Esophagus muscularis mucosa (tissue), 4 donors: ENCODE measurements around the gene INCENP.

Experiments used
- EP300 ChIP-seq: sonication (generic); formaldehyde crosslinking; IDR thresholded peaks from one replicate; pipeline ENCODE4 v1.6.1; 2017; ENCODE audit warnings: antibody characterized with exemption
- POLR2A ChIP-seq: fragments of 450-650 bp; IDR thresholded peaks from one replicate; pipeline ENCODE4 v1.6.1; 2017; ENCODE audit warnings: antibody characterized with exemption, moderate library complexity, mild to moderate bottlenecking, low read depth
- POLR2AphosphoS5 ChIP-seq, 2 donors: sonication (generic); formaldehyde crosslinking; IDR thresholded peaks; one replicate each; pipeline ENCODE4 v1.6.1; 2017; ENCODE audit warnings: antibody characterized with exemption in 2 of 2
- TF ChIP-seq, protein P1 (sequence below), 3 experiments: fragments of 200-600 bp in 2 of 3; fragments of 450-650 bp in 1 of 3; sonication (generic) in 2 of 3; IDR thresholded peaks; one replicate each; pipeline ENCODE4 v1.5.1; 2017 to 2019; ENCODE audit warnings: antibody characterized with exemption in 3 of 3, mild to moderate bottlenecking in 2 of 3, moderate library complexity in 1 of 3

DNA sequence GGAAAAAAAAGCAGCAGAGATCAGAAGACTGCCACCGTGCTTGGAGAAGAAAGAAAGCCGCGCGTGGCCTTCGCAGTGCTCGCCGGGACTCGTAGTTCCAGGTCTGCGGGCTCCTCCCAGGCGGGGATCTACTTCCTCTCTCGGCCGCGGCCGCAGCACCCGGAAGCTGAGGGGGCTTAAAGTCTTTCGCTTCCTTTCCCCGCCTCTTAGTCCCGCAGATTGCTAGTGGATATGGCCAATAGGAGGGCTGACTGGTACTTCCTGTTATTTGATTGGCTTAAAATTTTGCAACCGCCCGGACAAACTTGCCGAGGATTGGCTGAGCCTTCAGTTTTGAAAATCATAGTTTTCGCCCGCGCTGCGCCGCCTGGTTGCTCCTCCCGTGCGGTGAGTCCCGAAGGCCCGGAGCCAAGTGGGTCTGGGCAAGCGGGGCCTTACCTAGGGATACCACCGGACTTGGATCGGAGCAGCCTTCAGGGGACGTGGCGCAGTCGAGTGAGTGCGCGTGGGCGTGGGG, at the start of gene INCENP:
- TF ChIP-seq, protein P1, sequence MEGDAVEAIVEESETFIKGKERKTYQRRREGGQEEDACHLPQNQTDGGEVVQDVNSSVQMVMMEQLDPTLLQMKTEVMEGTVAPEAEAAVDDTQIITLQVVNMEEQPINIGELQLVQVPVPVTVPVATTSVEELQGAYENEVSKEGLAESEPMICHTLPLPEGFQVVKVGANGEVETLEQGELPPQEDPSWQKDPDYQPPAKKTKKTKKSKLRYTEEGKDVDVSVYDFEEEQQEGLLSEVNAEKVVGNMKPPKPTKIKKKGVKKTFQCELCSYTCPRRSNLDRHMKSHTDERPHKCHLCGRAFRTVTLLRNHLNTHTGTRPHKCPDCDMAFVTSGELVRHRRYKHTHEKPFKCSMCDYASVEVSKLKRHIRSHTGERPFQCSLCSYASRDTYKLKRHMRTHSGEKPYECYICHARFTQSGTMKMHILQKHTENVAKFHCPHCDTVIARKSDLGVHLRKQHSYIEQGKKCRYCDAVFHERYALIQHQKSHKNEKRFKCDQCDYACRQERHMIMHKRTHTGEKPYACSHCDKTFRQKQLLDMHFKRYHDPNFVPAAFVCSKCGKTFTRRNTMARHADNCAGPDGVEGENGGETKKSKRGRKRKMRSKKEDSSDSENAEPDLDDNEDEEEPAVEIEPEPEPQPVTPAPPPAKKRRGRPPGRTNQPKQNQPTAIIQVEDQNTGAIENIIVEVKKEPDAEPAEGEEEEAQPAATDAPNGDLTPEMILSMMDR (IDR thresholded peaks at IDR 0.05) = no peak
- TF ChIP-seq EP300 (no peak), POLR2AphosphoS5 (IDR thresholded peaks at IDR 0.05) (peak; percentile 55 to 86), POLR2A (no peak)
